ENCODE data around the gene SP9. TPM values are rescaled to one million over a fixed set of nuclear protein-coding genes. Genes with fewer than 3 reads are reported as not detected.

The SP9 gene
- total RNA-seq, 1 donor from 2014 or later: not detected

DNA sequence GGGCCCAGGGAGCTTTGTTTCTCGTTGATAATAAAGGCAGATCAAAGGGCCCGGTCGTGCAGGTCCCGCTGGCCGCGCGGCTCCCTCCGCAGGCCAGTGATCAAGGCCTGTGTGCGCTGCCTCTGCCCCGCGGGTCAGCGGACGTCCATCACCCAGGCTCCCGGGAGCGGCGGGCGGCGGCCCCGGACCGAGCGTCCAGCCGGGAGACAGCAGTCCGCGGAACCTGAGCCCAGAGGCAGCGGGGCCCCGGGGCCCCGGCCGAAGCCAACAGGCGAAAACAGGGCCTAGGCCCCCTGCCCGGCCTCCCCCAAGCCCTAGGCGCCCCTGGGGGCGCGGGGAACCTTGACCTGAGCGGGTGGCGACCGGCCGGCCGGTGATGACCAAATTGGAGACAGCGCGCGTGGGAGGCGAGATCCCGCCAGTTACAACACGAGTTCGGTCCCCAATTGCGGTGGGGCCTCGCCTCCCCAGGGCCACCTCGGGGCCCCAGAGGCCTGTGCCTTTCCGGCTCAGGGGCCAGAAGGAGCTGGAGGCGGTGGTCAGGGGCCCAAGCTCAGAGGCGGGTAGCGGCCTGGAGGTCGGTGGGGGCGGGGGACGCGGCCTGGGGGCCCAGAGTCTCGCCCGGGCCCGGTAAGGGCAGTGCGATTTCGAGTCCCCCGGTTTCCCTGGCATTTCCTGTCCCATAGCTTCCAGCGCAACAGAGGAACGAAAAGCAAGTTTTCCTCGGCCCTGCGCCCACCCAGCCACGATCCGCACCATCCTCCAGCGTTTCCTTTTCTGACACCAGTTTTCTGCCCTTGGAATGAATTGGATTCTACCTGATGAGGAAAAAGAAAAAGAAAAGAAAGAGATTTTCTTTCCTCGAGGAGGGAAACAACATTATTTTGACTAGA is 5.9 kb downstream of the SP9 start:
- peak; percentile 29 for DNase-seq (ENCODE audit: low spot score, unreplicated experiment)
- H3K9me3 Mint-ChIP-seq (ENCODE audit: low read depth): no peaks in the 10 kb centered on the region
- no peaks in the 10 kb centered on the region for H3K36me3 Mint-ChIP-seq (ENCODE audit: insufficient read depth)
- TF ChIP-seq, protein P1, sequence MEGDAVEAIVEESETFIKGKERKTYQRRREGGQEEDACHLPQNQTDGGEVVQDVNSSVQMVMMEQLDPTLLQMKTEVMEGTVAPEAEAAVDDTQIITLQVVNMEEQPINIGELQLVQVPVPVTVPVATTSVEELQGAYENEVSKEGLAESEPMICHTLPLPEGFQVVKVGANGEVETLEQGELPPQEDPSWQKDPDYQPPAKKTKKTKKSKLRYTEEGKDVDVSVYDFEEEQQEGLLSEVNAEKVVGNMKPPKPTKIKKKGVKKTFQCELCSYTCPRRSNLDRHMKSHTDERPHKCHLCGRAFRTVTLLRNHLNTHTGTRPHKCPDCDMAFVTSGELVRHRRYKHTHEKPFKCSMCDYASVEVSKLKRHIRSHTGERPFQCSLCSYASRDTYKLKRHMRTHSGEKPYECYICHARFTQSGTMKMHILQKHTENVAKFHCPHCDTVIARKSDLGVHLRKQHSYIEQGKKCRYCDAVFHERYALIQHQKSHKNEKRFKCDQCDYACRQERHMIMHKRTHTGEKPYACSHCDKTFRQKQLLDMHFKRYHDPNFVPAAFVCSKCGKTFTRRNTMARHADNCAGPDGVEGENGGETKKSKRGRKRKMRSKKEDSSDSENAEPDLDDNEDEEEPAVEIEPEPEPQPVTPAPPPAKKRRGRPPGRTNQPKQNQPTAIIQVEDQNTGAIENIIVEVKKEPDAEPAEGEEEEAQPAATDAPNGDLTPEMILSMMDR (IDR thresholded peaks at IDR 0.05; ENCODE audit: unreplicated experiment): no peak
- H3K27me3 Mint-ChIP-seq: peaks cover 77% of the 10 kb centered on the region
- H3K4me1 Mint-ChIP-seq (ENCODE audit: low read depth): peaks cover 11% of the 10 kb centered on the region
- peak overlapping the region; percentile 84 for H3K27ac Mint-ChIP-seq
- peak overlapping the region; percentile 51 for H3K4me3 Mint-ChIP-seq (ENCODE audit: low read depth)

DNA sequence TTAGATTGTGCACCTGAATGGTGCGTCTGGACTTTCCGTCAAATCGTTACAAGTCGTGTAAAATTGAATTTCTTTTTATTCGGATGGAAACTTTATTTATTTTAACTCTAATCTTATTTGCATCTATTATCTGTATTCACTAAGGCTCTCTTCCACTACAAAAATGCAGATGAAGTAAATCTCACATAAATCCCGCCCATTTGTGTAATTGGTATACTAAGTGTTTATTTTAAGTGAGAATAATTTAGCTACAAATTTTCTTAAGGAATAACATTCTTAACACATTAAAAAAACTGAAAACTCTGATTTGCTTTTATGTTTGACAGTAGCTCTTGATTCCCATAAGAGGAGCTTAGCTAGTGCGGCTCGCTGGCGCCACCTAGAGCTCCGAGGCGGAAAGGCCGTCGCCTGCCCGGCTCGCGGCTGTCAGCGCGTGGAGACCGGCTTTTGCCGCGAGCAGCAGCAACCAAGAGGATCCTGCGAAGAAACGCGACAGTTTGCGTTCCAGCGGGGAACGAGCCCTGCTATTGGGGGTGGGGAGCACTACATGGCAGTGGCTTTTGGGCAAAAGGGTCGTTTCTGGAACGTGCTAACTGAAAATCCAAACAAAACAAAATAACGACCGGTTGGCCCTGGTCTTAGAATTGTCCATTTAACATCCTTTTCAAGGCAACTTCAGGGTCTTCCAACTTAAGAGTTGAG is 6.7 kb downstream of the SP9 start:
- H3K4me1 Mint-ChIP-seq (ENCODE audit: low read depth): peaks cover 11% of the 10 kb centered on the region
- no peaks in the 10 kb centered on the region for H3K36me3 Mint-ChIP-seq (ENCODE audit: insufficient read depth)

DNA sequence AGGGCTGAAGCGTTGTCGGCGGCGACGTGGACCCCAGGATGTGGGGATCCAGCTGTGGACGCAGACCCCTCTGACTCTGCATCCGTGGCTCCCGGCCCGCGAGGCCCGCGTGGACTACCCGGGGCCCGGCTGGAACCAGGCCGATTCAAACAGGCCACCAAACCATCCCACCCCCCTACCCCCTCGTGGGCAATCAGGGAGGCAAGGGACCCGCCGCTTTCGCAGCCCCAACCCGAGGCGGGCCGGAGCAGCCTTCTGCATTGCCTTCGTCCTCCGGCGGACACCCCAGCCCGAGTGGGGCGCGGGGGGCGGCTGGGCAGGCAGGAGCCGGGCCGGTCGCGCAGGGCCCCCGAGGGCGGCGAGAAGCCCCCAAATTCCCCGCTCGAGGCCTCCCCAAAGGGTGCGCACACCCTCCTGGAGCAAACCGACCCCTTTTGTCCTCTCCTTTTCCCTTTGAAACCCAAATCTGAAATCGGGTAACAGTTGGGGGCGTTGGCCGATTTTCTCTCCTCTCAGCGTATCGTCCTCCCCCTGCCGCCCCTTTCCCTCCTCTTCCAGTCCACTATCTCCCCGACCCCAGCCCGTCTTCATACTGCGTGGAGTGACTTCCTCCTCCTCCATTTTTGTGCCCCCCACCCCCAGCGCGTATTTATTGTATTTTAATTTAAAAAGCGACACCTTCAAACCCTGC is 7.4 kb downstream of the SP9 start:
- H3K27ac Mint-ChIP-seq: no peak overlapping the region
- H3K36me3 Mint-ChIP-seq (ENCODE audit: insufficient read depth): peaks cover 4% of the 10 kb centered on the region
- DNase-seq (ENCODE audit: low spot score, unreplicated experiment): no peak
- H3K27me3 Mint-ChIP-seq: peaks cover 86% of the 10 kb centered on the region
- H3K4me1 Mint-ChIP-seq (ENCODE audit: low read depth): peaks cover 11% of the 10 kb centered on the region
- TF ChIP-seq, protein P1 (IDR thresholded peaks at IDR 0.05; ENCODE audit: unreplicated experiment): no peak
- no peaks in the 10 kb centered on the region for H3K9me3 Mint-ChIP-seq (ENCODE audit: low read depth)
- H3K4me3 Mint-ChIP-seq (ENCODE audit: low read depth): no peak overlapping the region

More for the DNA sequence above, 6.7 kb downstream of the SP9 start:
- peak; percentile 85 for DNase-seq (ENCODE audit: low spot score, unreplicated experiment)
- Mint-ChIP-seq H3K4me3 (ENCODE audit: low read depth) (peak overlapping the region; percentile 20), H3K27me3 (peaks cover 82% of the 10 kb centered on the region), H3K27ac (peak overlapping the region; percentile 89), H3K9me3 (ENCODE audit: low read depth) (no peaks in the 10 kb centered on the region)
- TF ChIP-seq, protein P1 (IDR thresholded peaks at IDR 0.05; ENCODE audit: unreplicated experiment): peak; percentile 98

DNA sequence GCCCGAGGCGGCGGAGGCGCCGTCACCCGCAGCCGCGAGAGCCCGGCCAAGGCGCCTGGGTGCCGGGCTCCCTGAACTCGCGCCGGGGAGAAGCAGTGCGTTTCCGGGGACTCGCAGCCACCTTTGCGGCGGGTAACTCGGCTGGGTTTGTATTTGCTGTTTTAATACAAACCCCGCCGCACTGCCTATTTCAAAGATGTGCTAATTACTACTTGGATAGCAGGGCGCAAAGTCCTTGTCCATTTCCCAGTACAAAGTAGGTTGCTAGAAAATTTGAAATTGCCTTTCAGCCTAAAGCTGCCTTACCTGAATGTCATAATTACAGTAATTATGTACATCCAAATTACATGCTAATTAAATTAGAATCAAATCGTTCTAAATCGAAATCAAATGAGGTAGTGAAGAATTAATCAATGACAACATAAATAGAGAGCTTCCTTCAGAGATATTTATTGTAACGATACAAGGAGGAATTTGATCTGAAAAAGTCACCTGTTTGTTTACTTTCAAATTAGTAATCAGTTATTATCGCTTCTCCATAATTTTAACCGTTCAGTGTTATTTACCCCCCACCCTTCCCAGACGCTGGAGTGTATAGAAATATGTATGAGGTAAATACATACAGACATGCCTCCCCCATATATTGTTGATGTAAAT is 8.1 kb downstream of the SP9 start:
- peaks cover 4% of the 10 kb centered on the region for H3K36me3 Mint-ChIP-seq (ENCODE audit: insufficient read depth)
- peaks cover 8% of the 10 kb centered on the region for H3K4me1 Mint-ChIP-seq (ENCODE audit: low read depth)
- DNase-seq (ENCODE audit: low spot score, unreplicated experiment): no peak

More for the DNA sequence above, 8.1 kb downstream of the SP9 start:
- H3K27ac Mint-ChIP-seq: no peak overlapping the region
- no peaks in the 10 kb centered on the region for H3K9me3 Mint-ChIP-seq (ENCODE audit: low read depth)
- H3K4me3 Mint-ChIP-seq (ENCODE audit: low read depth): no peak overlapping the region
- TF ChIP-seq, protein P1 (IDR thresholded peaks at IDR 0.05; ENCODE audit: unreplicated experiment): no peak
- peaks cover 80% of the 10 kb centered on the region for H3K27me3 Mint-ChIP-seq

All from progenitor cell of endocrine pancreas (in vitro differentiated cells).